ENCODE measurements around the gene PLCH2.

DNA sequence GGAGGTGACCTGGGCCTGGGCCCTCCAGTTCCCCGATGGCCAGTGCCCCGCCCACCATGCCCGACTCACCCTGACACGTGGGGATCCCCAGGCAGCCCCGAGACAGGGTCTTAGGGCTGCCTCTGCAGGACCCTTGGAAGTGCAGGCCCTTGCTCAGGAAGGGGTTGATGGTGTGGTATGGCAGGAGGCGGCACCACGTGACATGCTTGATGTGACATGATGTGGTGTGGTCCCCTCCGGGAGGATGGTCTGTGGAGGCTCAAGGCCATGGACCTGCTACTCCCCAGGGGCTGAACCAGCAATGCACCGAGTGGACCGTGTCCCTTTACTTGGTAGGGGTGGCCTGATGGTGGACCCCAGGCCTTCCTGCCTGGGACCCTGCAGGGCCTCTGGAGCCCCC lies 21.9 kb upstream of the PLCH2 start:
- TF ChIP-seq, protein P1, sequence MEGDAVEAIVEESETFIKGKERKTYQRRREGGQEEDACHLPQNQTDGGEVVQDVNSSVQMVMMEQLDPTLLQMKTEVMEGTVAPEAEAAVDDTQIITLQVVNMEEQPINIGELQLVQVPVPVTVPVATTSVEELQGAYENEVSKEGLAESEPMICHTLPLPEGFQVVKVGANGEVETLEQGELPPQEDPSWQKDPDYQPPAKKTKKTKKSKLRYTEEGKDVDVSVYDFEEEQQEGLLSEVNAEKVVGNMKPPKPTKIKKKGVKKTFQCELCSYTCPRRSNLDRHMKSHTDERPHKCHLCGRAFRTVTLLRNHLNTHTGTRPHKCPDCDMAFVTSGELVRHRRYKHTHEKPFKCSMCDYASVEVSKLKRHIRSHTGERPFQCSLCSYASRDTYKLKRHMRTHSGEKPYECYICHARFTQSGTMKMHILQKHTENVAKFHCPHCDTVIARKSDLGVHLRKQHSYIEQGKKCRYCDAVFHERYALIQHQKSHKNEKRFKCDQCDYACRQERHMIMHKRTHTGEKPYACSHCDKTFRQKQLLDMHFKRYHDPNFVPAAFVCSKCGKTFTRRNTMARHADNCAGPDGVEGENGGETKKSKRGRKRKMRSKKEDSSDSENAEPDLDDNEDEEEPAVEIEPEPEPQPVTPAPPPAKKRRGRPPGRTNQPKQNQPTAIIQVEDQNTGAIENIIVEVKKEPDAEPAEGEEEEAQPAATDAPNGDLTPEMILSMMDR (conservative IDR thresholded peaks at IDR 0.05; ENCODE audit: low read length) = no peak
- TF ChIP-seq EZH2phosphoT487 (IDR thresholded peaks at IDR 0.05; ENCODE audit: borderline replicate concordance, low read depth, low read length) = no peak
